Esophagus muscularis mucosa (tissue), 4 donors: ENCODE results near the gene ZNF316. TPM values are rescaled to one million over a fixed set of nuclear protein-coding genes. Genes with fewer than 3 reads are reported as not detected.

Experiments
- DNase-seq: peaks from one replicate; pipeline ENCODE4 v3.0.0-alpha.2; 2017; ENCODE audit errors: extremely low spot score
- H3K27ac ChIP-seq, 4 donors: fragments of 200-600 bp; sonication (generic); replicated peaks in 1 of 4; 1 replicate in 3 of 4; 2 replicates in 1 of 4; pipeline ENCODE4 v1.5.1; 2016 to 2019; ENCODE audit warnings: mild to moderate bottlenecking in 1 of 4
- H3K27me3 ChIP-seq, 4 donors: fragments of 200-600 bp; sonication (generic); one replicate each; pipeline versions ENCODE4 v1.5.1 to v1.6.0; 2016 to 2019
- H3K36me3 ChIP-seq, 4 donors: fragments of 200-600 bp; sonication (generic); one replicate each; pipeline ENCODE4 v1.5.1; 2016 to 2019
- H3K4me1 ChIP-seq, 4 donors: fragments of 200-600 bp; sonication (generic); one replicate each; pipeline ENCODE4 v1.5.1; 2016 to 2019
- H3K4me3 ChIP-seq, 4 donors: fragments of 200-600 bp; sonication (generic); 1 replicate in 2 of 4; 2 replicates in 2 of 4; pipeline ENCODE4 v1.5.1; 2016 to 2019; ENCODE audit warnings: mild to moderate bottlenecking in 4 of 4, moderate library complexity in 1 of 4
- H3K9me3 ChIP-seq, 4 donors: fragments of 200-600 bp; sonication (generic); 1 replicate in 3 of 4; 2 replicates in 1 of 4; pipeline ENCODE4 v1.5.1; 2016 to 2019
- CTCF ChIP-seq, 3 experiments: fragments of 200-600 bp in 2 of 3; fragments of 450-650 bp in 1 of 3; sonication (generic) in 2 of 3; IDR thresholded peaks; one replicate each; pipeline ENCODE4 v1.5.1; 2017 to 2019; ENCODE audit warnings: antibody characterized with exemption in 3 of 3, mild to moderate bottlenecking in 2 of 3, moderate library complexity in 1 of 3
- EP300 ChIP-seq: sonication (generic); formaldehyde crosslinking; IDR thresholded peaks from one replicate; pipeline ENCODE4 v1.6.1; 2017; ENCODE audit warnings: antibody characterized with exemption
- POLR2A ChIP-seq: fragments of 450-650 bp; IDR thresholded peaks from one replicate; pipeline ENCODE4 v1.6.1; 2017; ENCODE audit warnings: antibody characterized with exemption, moderate library complexity, mild to moderate bottlenecking, low read depth
- POLR2AphosphoS5 ChIP-seq, 2 donors: sonication (generic); formaldehyde crosslinking; IDR thresholded peaks; one replicate each; pipeline ENCODE4 v1.6.1; 2017; ENCODE audit warnings: antibody characterized with exemption in 2 of 2
- WGBS: methylation state at CpG from one replicate; pipeline ENCODE4 v1.1.5; 2018; 5-methylcytosine and 5-hydroxymethylcytosine counted together
- intact Hi-C: fragments of 100-400 bp; cut with DNase I; formaldehyde crosslinking; loops from one replicate; pipeline ENCODE4 v1.15.1; 2023
- total RNA-seq, 4 donors: library from RNA; depleted of rRNA; stranded (reverse); fragments of >200 nt; gene quantifications; one replicate each; pipeline versions ENCODE4 v1.1.0 to v1.2.1, GENCODE V29; 2016

Gene ZNF316
- total RNA-seq, 4 donors from 2014 or later = 24.0 to 38.9 (median 30.8) TPM

GRCh38 chr7:6615723-6616555, 21.2 kb upstream of the ZNF316 start:
- Histone ChIP-seq H3K27me3 (no peaks in the 10 kb centered on the region), H3K9me3 (no peaks in the 10 kb centered on the region), H3K4me1 (peaks cover 10 to 25% (median 22%) of the 10 kb centered on the region in 4 donors), H3K27ac (no peak overlapping the region), H3K4me3 (peak overlapping the region; percentile 71 to 81 (median 76)), H3K36me3 (peaks cover 0 to 18% (median 11%) of the 10 kb centered on the region in 4 donors)
- TF ChIP-seq POLR2A (no peak), POLR2AphosphoS5 (IDR thresholded peaks at IDR 0.05) (no peak), EP300 (no peak), CTCF (IDR thresholded peaks at IDR 0.05) (no peak)
- DNase-seq = no peak
- 32% methylated on average over 20 of the region's 63 CpGs for WGBS
- intact Hi-C loops = no loop called here

- WGBS = 84% methylated on average over 8 of the region's 20 CpGs
- TF ChIP-seq POLR2AphosphoS5 (IDR thresholded peaks at IDR 0.05) (no peak), CTCF (IDR thresholded peaks at IDR 0.05) (no peak), POLR2A (no peak), EP300 (no peak)
- no peaks in the 10 kb centered on the region for H3K9me3 ChIP-seq
- peaks cover 0 to 29% (median 22%) of the 10 kb centered on the region in 4 donors for H3K36me3 ChIP-seq
- H3K4me3 ChIP-seq = no peak overlapping the region
- DNase-seq = no peak
- peaks cover 10 to 25% (median 22%) of the 10 kb centered on the region in 4 donors for H3K4me1 ChIP-seq
- no peaks in the 10 kb centered on the region for H3K27me3 ChIP-seq
- no peak overlapping the region for H3K27ac ChIP-seq
- intact Hi-C loops = no loop called here
Observed at GRCh38 chr7:6616854-6617643, 20.1 kb upstream of the ZNF316 start.

GRCh38 chr7:6618621-6619020, 18.5 kb upstream of the ZNF316 start:
- H3K4me3 ChIP-seq = no peak overlapping the region
- H3K27ac ChIP-seq = no peak overlapping the region
- intact Hi-C loops = no loop called here
- no peaks in the 10 kb centered on the region for H3K27me3 ChIP-seq
- TF ChIP-seq EP300 = no peak
- no peak for TF ChIP-seq POLR2A
- TF ChIP-seq POLR2AphosphoS5 (IDR thresholded peaks at IDR 0.05) = no peak
- no peak for TF ChIP-seq CTCF (IDR thresholded peaks at IDR 0.05)
- WGBS = 90% methylated on average over 4 of the region's 4 CpGs
- no peaks in the 10 kb centered on the region for H3K9me3 ChIP-seq
- DNase-seq = no peak
- H3K4me1 ChIP-seq = peaks cover 10 to 25% (median 22%) of the 10 kb centered on the region in 4 donors
- H3K36me3 ChIP-seq = peaks cover 9 to 45% (median 34%) of the 10 kb centered on the region in 4 donors

GRCh38 chr7:6619961-6620360, 17.2 kb upstream of the ZNF316 start:
- Histone ChIP-seq H3K9me3 (no peaks in the 10 kb centered on the region), H3K4me1 (peaks cover 9 to 21% (median 17%) of the 10 kb centered on the region in 4 donors), H3K27me3 (no peaks in the 10 kb centered on the region), H3K27ac (no peak overlapping the region), H3K36me3 (peaks cover 13 to 54% (median 41%) of the 10 kb centered on the region in 4 donors), H3K4me3 (no peak overlapping the region)
- 89% methylated on average over 3 of the region's 3 CpGs for WGBS
- no peak for DNase-seq
- intact Hi-C loops = no loop called here
- TF ChIP-seq POLR2A (no peak), POLR2AphosphoS5 (IDR thresholded peaks at IDR 0.05) (no peak), EP300 (no peak), CTCF (IDR thresholded peaks at IDR 0.05) (no peak)
